B cell (primary cell): ENCODE measurements around the gene MECR. TPM values are rescaled to one million over a fixed set of nuclear protein-coding genes. Genes with fewer than 3 reads are reported as not detected.

Experiments used
- ATAC-seq: fragments of 200-7000 bp; cut with Tn5 transposase; one replicate; pipeline ENCODE4 v1.10.0; 2021; ENCODE audit warnings: low read depth, mild to moderate bottlenecking, moderate number of reproducible peaks, moderate library complexity
- CTCF ChIA-PET: fragments of 350-600 bp; sonication (Branson Sonifier 250); formaldehyde crosslinking; loops from one replicate; lab custom pipeline; 2021; ENCODE audit warnings: antibody characterized with exemption, inconsistent platforms; lab: Charles Lee
- POLR2A ChIA-PET: fragments of 350-600 bp; sonication (Branson Sonifier 250); formaldehyde crosslinking; loops from one replicate; lab custom pipeline; 2021; ENCODE audit warnings: antibody characterized with exemption; lab: Charles Lee
- DNase-seq: peaks from one replicate; pipeline ENCODE4 v3.0.0; 2013
- H2AFZ ChIP-seq: 2 replicates; pipeline ENCODE4 v1.6.1; 2012; ENCODE audit warnings: mild to moderate bottlenecking, low read depth, low read length; ENCODE audit not compliant: insufficient read depth, poor library complexity, severe bottlenecking
- H3K27ac ChIP-seq, 2 donors: 1 replicate in 1 of 2; 2 replicates in 1 of 2; pipeline ENCODE4 v1.5.1; 2012 to 2013; ENCODE audit warnings: low read length in 2 of 2, mild to moderate bottlenecking in 2 of 2, moderate library complexity in 1 of 2
- H3K27me3 ChIP-seq, 4 experiments: fragments of 200-600 bp in 1 of 4; sonication (generic) in 1 of 4; replicated peaks in 1 of 4; 1 replicate in 2 of 4; 2 replicates in 2 of 4; pipeline versions ENCODE4 v1.6.1 to v1.7.0; 2013 to 2016; ENCODE audit warnings: low read length in 3 of 4, mild to moderate bottlenecking in 2 of 4, mixed read lengths in 1 of 4, moderate library complexity in 1 of 4; ENCODE audit not compliant: insufficient read depth in 4 of 4, control insufficient read depth in 3 of 4; ENCODE audit errors: control extremely low read depth in 1 of 4
- H3K36me3 ChIP-seq, 2 experiments: replicated peaks in 1 of 2; 1 replicate in 1 of 2; 2 replicates in 1 of 2; pipeline versions ENCODE4 v1.6.1 to v1.7.1; 2013; ENCODE audit warnings: low read length in 1 of 2; ENCODE audit not compliant: insufficient read depth in 2 of 2, control insufficient read depth in 1 of 2; ENCODE audit errors: control extremely low read depth in 1 of 2, extremely low read depth in 1 of 2
- H3K4me1 ChIP-seq, 2 donors: fragments of 200-600 bp in 1 of 2; sonication (generic) in 1 of 2; 1 replicate in 1 of 2; 2 replicates in 1 of 2; pipeline versions ENCODE4 v1.5.1 to v1.6.1; 2013 to 2017; ENCODE audit warnings: low read length in 2 of 2; ENCODE audit not compliant: control insufficient read depth in 2 of 2, insufficient read depth in 2 of 2
- H3K4me2 ChIP-seq: replicated peaks from 2 replicates; pipeline ENCODE3; 2012; ENCODE audit warnings: mild to moderate bottlenecking, low read depth, low read length; ENCODE audit not compliant: poor library complexity, severe bottlenecking
- H3K4me3 ChIP-seq, 5 experiments: fragments of 200-600 bp in 1 of 5; sonication (generic) in 1 of 5; 1 replicate in 3 of 5; 2 replicates in 2 of 5; pipeline versions ENCODE4 v1.5.1 to v1.7.0; 2011 to 2016; ENCODE audit warnings: low read length in 4 of 5, mild to moderate bottlenecking in 4 of 5, low read depth in 2 of 5, control low read depth in 1 of 5, moderate library complexity in 1 of 5; ENCODE audit not compliant: insufficient read depth in 1 of 5; ENCODE audit errors: control extremely low read depth in 1 of 5, extremely low read depth in 1 of 5
- H3K79me2 ChIP-seq: fragments of 200-600 bp; sonication (generic); one replicate; pipeline ENCODE4 v1.6.0; 2016; ENCODE audit warnings: low read length; ENCODE audit not compliant: control insufficient read depth, insufficient read depth
- H3K9ac ChIP-seq: fragments of 200-600 bp; sonication (generic); 2 replicates; pipeline ENCODE4 v1.6.1; 2017; ENCODE audit warnings: mild to moderate bottlenecking, low read length, moderate library complexity
- H3K9me3 ChIP-seq, 3 donors: one replicate each; pipeline versions ENCODE4 v1.6.1 to v1.7.1; 2013; ENCODE audit warnings: low read length in 2 of 3; ENCODE audit not compliant: control insufficient read depth in 2 of 3, insufficient read depth in 1 of 3; ENCODE audit errors: control extremely low read depth in 1 of 3
- H4K20me1 ChIP-seq: 2 replicates; pipeline ENCODE4 v1.6.0; 2012; ENCODE audit warnings: mild to moderate bottlenecking, low read length; ENCODE audit not compliant: insufficient read depth, control insufficient read depth, poor library complexity, severe bottlenecking
- H3K27ac Mint-ChIP-seq: one replicate; pipeline ENCODE4 v1.8.0; 2021; ENCODE audit warnings: mixed read lengths
- H3K27me3 Mint-ChIP-seq: one replicate; pipeline ENCODE4 v1.8.0; 2021; ENCODE audit warnings: mixed read lengths
- H3K4me1 Mint-ChIP-seq: one replicate; pipeline ENCODE4 v1.8.0; 2021; ENCODE audit warnings: mixed read lengths
- H3K4me3 Mint-ChIP-seq: one replicate; pipeline ENCODE4 v1.8.0; 2021; ENCODE audit warnings: mixed read lengths
- H3K9me3 Mint-ChIP-seq: one replicate; pipeline ENCODE4 v1.8.0; 2022; ENCODE audit warnings: mixed read lengths; ENCODE audit not compliant: insufficient read depth
- EZH2 ChIP-seq: IDR thresholded peaks from 2 replicates; pipeline ENCODE4 v1.6.1; 2012; ENCODE audit warnings: borderline replicate concordance, low read depth, mild to moderate bottlenecking, moderate library complexity, low read length; ENCODE audit not compliant: insufficient read depth, poor library complexity, severe bottlenecking
- WGBS: methylation state at CpG from one replicate; pipeline ENCODE4 v1.1.5; 2013; ENCODE audit warnings: missing lambda C conversion rate; ENCODE audit not compliant: insufficient coverage; 5-methylcytosine and 5-hydroxymethylcytosine counted together
- intact Hi-C: fragments of 100-400 bp; cut with micrococcal nuclease; formaldehyde crosslinking; loops from one replicate; pipeline ENCODE4 v1.10.0; 2022
- polyA plus RNA-seq: library from polyadenylated mRNA; depleted of rRNA; stranded (reverse); fragments of >200 nt; gene quantifications from 2 replicates; pipeline ENCODE4 v1.2.3, GENCODE V29; 2012
- total RNA-seq, 2 donors: library from RNA; stranded (reverse); fragments of 120-200 nt in 1 of 2; gene quantifications; 1 replicate in 1 of 2; 2 replicates in 1 of 2; pipeline versions ENCODE4 v1.2.3 to v1.2.4, GENCODE V29; 2013 to 2022
- TF ChIP-seq, protein P1 (sequence below): fragments of 200-600 bp; IDR thresholded peaks from one replicate; pipeline ENCODE4 v1.8.0; 2022; ENCODE audit warnings: antibody characterized with exemption, mild to moderate bottlenecking

MECR gene
- total and polyA plus RNA-seq, 2 donors (not counting 1 experiment from before 2014, with no cell fraction given), result 15.9 to 16.2 TPM

DNA sequence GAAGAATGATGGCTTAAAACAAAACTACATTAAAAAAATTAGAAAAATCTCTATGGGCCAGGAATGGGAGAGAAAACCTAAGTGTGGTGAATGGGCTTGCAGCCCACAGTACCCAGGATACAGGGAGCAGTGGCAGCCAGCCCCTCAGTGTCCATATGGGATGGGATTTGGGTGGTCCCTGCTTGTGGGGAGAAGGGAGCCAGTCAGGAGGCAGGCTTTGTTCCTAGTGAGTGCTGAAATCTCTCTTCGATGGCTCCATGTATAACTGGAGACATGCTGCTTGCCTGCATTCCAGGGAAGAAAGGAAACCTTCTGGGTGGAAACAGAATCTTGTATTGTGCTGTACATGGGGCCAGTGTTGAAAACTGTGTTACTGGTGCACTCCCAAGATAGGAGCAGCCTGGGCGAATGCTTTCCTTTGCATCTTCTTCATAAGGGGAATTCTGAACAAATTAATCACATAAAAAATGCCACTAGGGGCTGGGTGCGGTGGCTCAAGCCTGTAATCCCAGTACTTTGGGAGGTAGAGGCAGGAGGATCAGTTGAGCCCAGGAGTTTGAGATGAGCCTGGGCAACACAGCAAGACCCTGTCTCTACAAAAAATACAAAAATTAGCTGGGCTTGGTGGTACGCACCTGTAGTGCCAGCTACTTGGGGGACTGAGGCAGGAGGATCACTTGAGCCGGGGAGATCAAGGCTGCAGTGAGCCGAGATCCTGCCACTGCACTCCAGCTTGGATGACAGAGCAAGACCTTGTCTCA is 41.6 kb upstream of the MECR start:
- WGBS, result 36% methylated on average over 1 of the region's 6 CpGs
- H3K9me3 ChIP-seq, result peaks cover 0 to 7% (median 0%) of the 10 kb centered on the region in 3 donors
- H3K9ac ChIP-seq, result no peak overlapping the region
- H3K27me3 ChIP-seq, result peaks cover 0 to 12% (median 3%) of the 10 kb centered on the region in 4 experiments
- H3K4me3 Mint-ChIP-seq, result no peak overlapping the region
- H3K27me3 Mint-ChIP-seq, result peaks cover 38% of the 10 kb centered on the region
- intact Hi-C loops, result no loop called here
- no peaks in the 10 kb centered on the region for H3K4me1 ChIP-seq
- TF ChIP-seq EZH2, result no peak
- TF ChIP-seq, protein P1, sequence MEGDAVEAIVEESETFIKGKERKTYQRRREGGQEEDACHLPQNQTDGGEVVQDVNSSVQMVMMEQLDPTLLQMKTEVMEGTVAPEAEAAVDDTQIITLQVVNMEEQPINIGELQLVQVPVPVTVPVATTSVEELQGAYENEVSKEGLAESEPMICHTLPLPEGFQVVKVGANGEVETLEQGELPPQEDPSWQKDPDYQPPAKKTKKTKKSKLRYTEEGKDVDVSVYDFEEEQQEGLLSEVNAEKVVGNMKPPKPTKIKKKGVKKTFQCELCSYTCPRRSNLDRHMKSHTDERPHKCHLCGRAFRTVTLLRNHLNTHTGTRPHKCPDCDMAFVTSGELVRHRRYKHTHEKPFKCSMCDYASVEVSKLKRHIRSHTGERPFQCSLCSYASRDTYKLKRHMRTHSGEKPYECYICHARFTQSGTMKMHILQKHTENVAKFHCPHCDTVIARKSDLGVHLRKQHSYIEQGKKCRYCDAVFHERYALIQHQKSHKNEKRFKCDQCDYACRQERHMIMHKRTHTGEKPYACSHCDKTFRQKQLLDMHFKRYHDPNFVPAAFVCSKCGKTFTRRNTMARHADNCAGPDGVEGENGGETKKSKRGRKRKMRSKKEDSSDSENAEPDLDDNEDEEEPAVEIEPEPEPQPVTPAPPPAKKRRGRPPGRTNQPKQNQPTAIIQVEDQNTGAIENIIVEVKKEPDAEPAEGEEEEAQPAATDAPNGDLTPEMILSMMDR, result no peak
- H3K79me2 ChIP-seq, result no peaks in the 10 kb centered on the region
- H3K27ac ChIP-seq, result no peak overlapping the region
- no peak overlapping the region for H3K4me2 ChIP-seq
- ATAC-seq (no peak), DNase-seq (no peak)
- H3K9me3 Mint-ChIP-seq, result no peaks in the 10 kb centered on the region
- no peak overlapping the region for H3K4me3 ChIP-seq
- H3K4me1 Mint-ChIP-seq, result no peaks in the 10 kb centered on the region
- no peak overlapping the region for H2AFZ ChIP-seq
- no peak overlapping the region for H3K27ac Mint-ChIP-seq
- no peaks in the 10 kb centered on the region for H3K36me3 ChIP-seq
- no peaks in the 10 kb centered on the region for H4K20me1 ChIP-seq
- POLR2A ChIA-PET, result no interaction called here
- CTCF ChIA-PET, result no interaction called here

DNA sequence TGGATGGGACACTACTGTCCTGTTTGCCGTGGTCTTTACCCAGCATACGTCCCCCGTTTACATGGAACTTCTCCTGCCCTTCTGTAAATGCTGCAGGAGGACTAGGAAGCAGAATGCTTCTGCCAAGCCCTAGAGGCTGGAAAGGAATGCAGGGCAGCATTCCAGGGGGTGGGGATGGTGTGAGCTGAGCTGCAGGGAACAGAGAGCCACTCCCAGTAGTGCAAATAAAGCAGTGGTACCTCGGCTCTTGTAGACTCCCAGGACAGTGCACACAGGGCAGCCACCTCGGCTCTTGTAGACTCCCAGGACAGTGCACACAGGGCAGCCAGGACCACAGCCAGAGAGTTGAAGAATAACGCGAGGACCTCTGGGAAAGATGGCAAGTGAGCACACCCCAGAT is 41.0 kb upstream of the MECR start:
- WGBS, result 56% methylated on average over 5 of the region's 7 CpGs
- ATAC-seq, result no peak
- H3K36me3 ChIP-seq, result no peaks in the 10 kb centered on the region
- ChIA-PET CTCF (no interaction called here), POLR2A (no interaction called here)
- no peaks in the 10 kb centered on the region for H3K4me1 ChIP-seq
- TF ChIP-seq EZH2, result no peak
- TF ChIP-seq, protein P1, result no peak
- intact Hi-C loops, result no loop called here
- peaks cover 0 to 14% (median 4%) of the 10 kb centered on the region in 4 experiments for H3K27me3 ChIP-seq
- Mint-ChIP-seq H3K27me3 (peaks cover 42% of the 10 kb centered on the region), H3K4me3 (no peak overlapping the region), H3K4me1 (no peaks in the 10 kb centered on the region), H3K27ac (no peak overlapping the region), H3K9me3 (no peaks in the 10 kb centered on the region)
- no peak overlapping the region for H3K4me3 ChIP-seq
- H3K27ac ChIP-seq, result no peak overlapping the region
- H3K9ac ChIP-seq, result no peak overlapping the region
- H3K4me2 ChIP-seq, result no peak overlapping the region
- no peaks in the 10 kb centered on the region for H4K20me1 ChIP-seq
- DNase-seq, result no peak
- peaks cover 0 to 4% (median 0%) of the 10 kb centered on the region in 3 donors for H3K9me3 ChIP-seq
- no peaks in the 10 kb centered on the region for H3K79me2 ChIP-seq
- H2AFZ ChIP-seq, result no peak overlapping the region
